ENCODE data around the gene USP48.
"Not testable (repeated sequence)": the region's sequence is repeated elsewhere in the genome, so short reads cannot be mapped to it uniquely, and the experiment has no call there.

USP48 gene

GRCh38 chr1:21774835-21775549 lies 8.0 kb downstream of the USP48 start:
- no peak for FAIRE-seq

- no peak for FAIRE-seq
These were observed 9.4 kb downstream of the USP48 start for GRCh38 chr1:21773585-21773984.

GRCh38 chr1:21771672-21772071 lies 11.3 kb downstream of the USP48 start:
- FAIRE-seq: not testable (repeated sequence)

GRCh38 chr1:21770602-21771001 lies 12.3 kb downstream of the USP48 start:
- FAIRE-seq: not testable (repeated sequence)

GRCh38 chr1:21770201-21770600 lies 12.7 kb downstream of the USP48 start:
- FAIRE-seq: no peak

GRCh38 chr1:21767106-21767505 lies 15.8 kb downstream of the USP48 start:
- FAIRE-seq: not testable (repeated sequence)

- FAIRE-seq: no peak
These were observed 16.7 kb downstream of the USP48 start for GRCh38 chr1:21766210-21766609.

- no peak for FAIRE-seq
These were observed 18.1 kb downstream of the USP48 start for GRCh38 chr1:21764615-21765423.

GRCh38 chr1:21763694-21764419 lies 19.1 kb downstream of the USP48 start:
- FAIRE-seq: no peak

- FAIRE-seq: no peak
These were observed 19.7 kb downstream of the USP48 start for GRCh38 chr1:21763236-21763635.

- no peak for FAIRE-seq
These were observed 20.9 kb downstream of the USP48 start for GRCh38 chr1:21762022-21762404.

GRCh38 chr1:21761052-21761451 lies 21.9 kb downstream of the USP48 start:
- FAIRE-seq: no peak

- no peak for FAIRE-seq
These were observed 23.1 kb downstream of the USP48 start for GRCh38 chr1:21759818-21760217.

- FAIRE-seq: no peak
These were observed 23.8 kb downstream of the USP48 start for GRCh38 chr1:21759182-21759581.

GRCh38 chr1:21758614-21759013 lies 24.3 kb downstream of the USP48 start:
- no peak for FAIRE-seq

- no peak for FAIRE-seq
These were observed 26.4 kb downstream of the USP48 start for GRCh38 chr1:21756393-21757089.

- no peak for FAIRE-seq
These were observed 27.9 kb downstream of the USP48 start for GRCh38 chr1:21755067-21755466.

GRCh38 chr1:21754583-21754982 lies 28.4 kb downstream of the USP48 start:
- FAIRE-seq: no peak

- FAIRE-seq: no peak
These were observed 30.8 kb downstream of the USP48 start for GRCh38 chr1:21752186-21752585.

GRCh38 chr1:21751281-21751680 lies 31.7 kb downstream of the USP48 start:
- no peak for FAIRE-seq

GRCh38 chr1:21750841-21751240 lies 32.1 kb downstream of the USP48 start:
- FAIRE-seq: no peak

GRCh38 chr1:21749859-21750468 lies 33.0 kb downstream of the USP48 start:
- no peak for FAIRE-seq

Data from colon (tissue), 2 donors.